NCI-H1436 (cell line): ENCODE data around the gene GTF2A1L.
"Not testable (repeated sequence)": the region's sequence is repeated elsewhere in the genome, so short reads cannot be mapped to it uniquely, and the experiment has no call there.

Experiments
- DNase-seq: peaks from one replicate; lab custom pipeline; 2025; lab: John Stamatoyannopoulos, UW

The GTF2A1L gene

GRCh38 chr2:48703621-48704020, 86.0 kb downstream of the GTF2A1L start:
- DNase-seq, result not testable (repeated sequence)

GRCh38 chr2:48707466-48707865, 89.8 kb downstream of the GTF2A1L start:
- no peak for DNase-seq

- DNase-seq, result no peak
These were observed 91.7 kb downstream of the GTF2A1L start for GRCh38 chr2:48709096-48710034.

- DNase-seq, result no peak
These were observed 93.7 kb downstream of the GTF2A1L start for GRCh38 chr2:48711343-48711742.

- DNase-seq, result no peak
These were observed 94.5 kb downstream of the GTF2A1L start for GRCh38 chr2:48712151-48712550.

GRCh38 chr2:48713647-48714046, 96.0 kb downstream of the GTF2A1L start:
- DNase-seq, result no peak

- no peak for DNase-seq
These were observed 96.6 kb downstream of the GTF2A1L start for GRCh38 chr2:48714245-48714644.

- DNase-seq, result no peak
These were observed 97.6 kb downstream of the GTF2A1L start for GRCh38 chr2:48715042-48715899.

- no peak for DNase-seq
These were observed 98.3 kb downstream of the GTF2A1L start for GRCh38 chr2:48715956-48716355.

- DNase-seq, result no peak
These were observed 100.2 kb downstream of the GTF2A1L start for GRCh38 chr2:48717846-48718245.

- DNase-seq, result no peak
These were observed 102.0 kb downstream of the GTF2A1L start for GRCh38 chr2:48719480-48720177.

- no peak for DNase-seq
These were observed 103.5 kb downstream of the GTF2A1L start for GRCh38 chr2:48721158-48721557.

- DNase-seq, result no peak
These were observed 104.7 kb downstream of the GTF2A1L start for GRCh38 chr2:48722391-48722790.

GRCh38 chr2:48723129-48723528, 105.5 kb downstream of the GTF2A1L start:
- no peak for DNase-seq

GRCh38 chr2:48724278-48724677, 106.6 kb downstream of the GTF2A1L start:
- no peak for DNase-seq

GRCh38 chr2:48725696-48726494, 108.2 kb downstream of the GTF2A1L start:
- DNase-seq, result no peak

GRCh38 chr2:48727560-48727959, 109.9 kb downstream of the GTF2A1L start:
- DNase-seq, result no peak

GRCh38 chr2:48728295-48728694, 110.6 kb downstream of the GTF2A1L start:
- no peak for DNase-seq

- DNase-seq, result no peak
These were observed 111.2 kb downstream of the GTF2A1L start for GRCh38 chr2:48728840-48729239.
